ENCODE results near the gene IL17RC.

The IL17RC gene

DNA sequence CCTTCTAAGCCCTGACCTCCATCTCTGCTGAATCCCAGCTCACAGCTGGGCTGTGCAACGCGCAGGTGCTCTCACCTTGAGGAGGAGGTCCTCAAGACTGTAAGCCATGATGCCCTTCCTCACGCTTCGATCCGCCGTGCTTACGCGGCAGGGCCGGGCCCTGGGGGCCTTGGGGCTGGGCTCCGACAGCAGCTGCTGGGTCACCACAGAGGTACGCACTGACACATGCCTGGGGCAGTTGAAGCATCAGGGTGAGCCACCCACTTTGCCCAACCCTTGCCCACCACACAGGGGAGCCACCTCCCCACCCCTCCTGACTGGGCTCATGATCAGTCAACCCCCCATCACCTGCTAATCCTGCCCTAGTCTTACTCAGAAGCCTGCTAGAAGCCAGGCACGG is 39.9 kb upstream of the IL17RC start:
- no peak overlapping the region for H3K4me3 ChIP-seq (ENCODE audit: control insufficient read depth, low read depth, low read length)
- no peak for DNase-seq (ENCODE audit: low read depth)
- TF ChIP-seq, protein P1, sequence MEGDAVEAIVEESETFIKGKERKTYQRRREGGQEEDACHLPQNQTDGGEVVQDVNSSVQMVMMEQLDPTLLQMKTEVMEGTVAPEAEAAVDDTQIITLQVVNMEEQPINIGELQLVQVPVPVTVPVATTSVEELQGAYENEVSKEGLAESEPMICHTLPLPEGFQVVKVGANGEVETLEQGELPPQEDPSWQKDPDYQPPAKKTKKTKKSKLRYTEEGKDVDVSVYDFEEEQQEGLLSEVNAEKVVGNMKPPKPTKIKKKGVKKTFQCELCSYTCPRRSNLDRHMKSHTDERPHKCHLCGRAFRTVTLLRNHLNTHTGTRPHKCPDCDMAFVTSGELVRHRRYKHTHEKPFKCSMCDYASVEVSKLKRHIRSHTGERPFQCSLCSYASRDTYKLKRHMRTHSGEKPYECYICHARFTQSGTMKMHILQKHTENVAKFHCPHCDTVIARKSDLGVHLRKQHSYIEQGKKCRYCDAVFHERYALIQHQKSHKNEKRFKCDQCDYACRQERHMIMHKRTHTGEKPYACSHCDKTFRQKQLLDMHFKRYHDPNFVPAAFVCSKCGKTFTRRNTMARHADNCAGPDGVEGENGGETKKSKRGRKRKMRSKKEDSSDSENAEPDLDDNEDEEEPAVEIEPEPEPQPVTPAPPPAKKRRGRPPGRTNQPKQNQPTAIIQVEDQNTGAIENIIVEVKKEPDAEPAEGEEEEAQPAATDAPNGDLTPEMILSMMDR (conservative IDR thresholded peaks at IDR 0.05; ENCODE audit: control insufficient read depth, insufficient read depth, low read depth, low read length) = no peak

DNA sequence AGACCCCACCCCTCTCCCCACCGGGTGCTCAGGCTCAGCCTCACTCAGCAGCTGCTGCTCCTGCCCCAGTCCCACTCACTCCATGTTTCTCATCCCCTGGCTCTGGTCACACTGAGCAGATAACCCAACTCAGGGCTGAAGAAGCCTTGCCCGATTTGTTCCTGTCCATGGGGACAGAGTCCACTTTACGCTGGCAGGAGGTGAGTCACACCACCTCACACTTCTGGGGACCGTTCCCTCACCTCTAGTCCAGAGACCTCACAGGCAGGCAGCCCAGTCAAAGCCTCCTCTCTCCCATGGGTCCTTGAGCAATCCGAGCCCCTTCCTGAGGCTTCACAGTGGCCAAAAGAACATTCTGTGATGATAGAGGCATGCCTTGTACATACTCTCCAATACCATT is 38.2 kb upstream of the IL17RC start:
- peak; percentile 95 for DNase-seq (ENCODE audit: low read depth)
- TF ChIP-seq, protein P1 (conservative IDR thresholded peaks at IDR 0.05; ENCODE audit: control insufficient read depth, insufficient read depth, low read depth, low read length) = no peak
- no peak overlapping the region for H3K4me3 ChIP-seq (ENCODE audit: control insufficient read depth, low read depth, low read length)

DNA sequence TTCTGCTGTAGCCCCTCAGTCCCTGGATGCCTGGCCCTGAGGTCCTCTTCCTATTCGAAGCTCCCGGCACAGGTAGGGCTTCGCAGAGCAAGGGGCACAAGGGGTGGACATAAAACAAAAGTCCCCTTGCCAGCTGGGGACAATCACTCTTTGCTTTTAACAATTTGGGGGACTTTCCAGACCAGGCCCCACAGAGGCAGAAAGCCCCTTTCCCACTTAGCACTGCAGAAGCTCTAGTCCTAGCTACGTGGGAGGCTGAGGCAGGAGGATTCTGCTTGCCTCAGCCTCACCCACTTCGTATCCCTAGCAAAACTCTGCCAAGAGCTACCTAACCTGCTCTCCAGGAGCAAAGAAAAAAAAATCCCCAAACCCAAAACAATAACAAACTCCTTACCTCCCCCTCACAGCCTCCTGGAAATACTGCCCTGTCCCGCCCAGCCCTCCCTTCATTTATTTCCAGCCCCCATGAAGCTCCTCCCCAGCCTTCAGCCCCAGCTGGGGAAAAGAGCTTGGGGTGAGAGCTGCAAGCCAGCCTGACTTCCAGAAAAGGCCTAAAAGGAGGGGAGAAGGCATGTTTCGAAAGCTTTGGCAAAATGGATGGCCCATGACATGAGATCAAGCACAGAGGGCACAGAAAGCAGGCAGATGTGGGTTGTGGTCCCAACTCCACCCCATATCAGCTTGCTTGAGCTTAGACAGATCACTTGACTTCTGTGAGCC is 36.9 kb upstream of the IL17RC start, which contains the start of gene CIDEC:
Gene CIDEC, minus strand, starts transcription at position 424 of the 720 bp plus-strand sequence. CDS start 1,767 bp downstream, outside the sequence.
- peak; percentile 43 for DNase-seq (ENCODE audit: low read depth)
- TF ChIP-seq, protein P1 (conservative IDR thresholded peaks at IDR 0.05; ENCODE audit: control insufficient read depth, insufficient read depth, low read depth, low read length) = no peak
- no peak within 1 kb of the TSS for H3K4me3 ChIP-seq (ENCODE audit: control insufficient read depth, low read depth, low read length)

DNA sequence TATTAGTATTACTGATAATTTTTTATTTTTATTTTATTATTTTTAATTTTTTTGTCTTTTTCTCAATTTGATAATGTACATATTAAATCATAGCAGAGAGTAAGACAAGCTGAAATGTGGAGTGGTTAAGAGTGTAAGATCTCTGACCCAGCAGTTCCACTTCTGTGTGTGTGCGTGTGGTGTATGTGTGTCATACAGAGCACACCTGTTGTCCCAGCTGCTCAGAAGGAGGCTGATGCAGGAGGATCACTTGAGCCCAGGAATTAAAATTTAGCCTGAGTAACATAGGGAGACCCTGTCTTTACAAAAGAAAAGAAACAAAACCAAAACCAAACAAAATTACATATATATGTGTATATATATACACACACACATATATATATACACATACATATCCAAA is 35.5 kb upstream of the IL17RC start:
- H3K4me3 ChIP-seq (ENCODE audit: control insufficient read depth, low read depth, low read length) = no peak overlapping the region
- no peak for DNase-seq (ENCODE audit: low read depth)
- TF ChIP-seq, protein P1 (conservative IDR thresholded peaks at IDR 0.05; ENCODE audit: control insufficient read depth, insufficient read depth, low read depth, low read length) = no peak

DNA sequence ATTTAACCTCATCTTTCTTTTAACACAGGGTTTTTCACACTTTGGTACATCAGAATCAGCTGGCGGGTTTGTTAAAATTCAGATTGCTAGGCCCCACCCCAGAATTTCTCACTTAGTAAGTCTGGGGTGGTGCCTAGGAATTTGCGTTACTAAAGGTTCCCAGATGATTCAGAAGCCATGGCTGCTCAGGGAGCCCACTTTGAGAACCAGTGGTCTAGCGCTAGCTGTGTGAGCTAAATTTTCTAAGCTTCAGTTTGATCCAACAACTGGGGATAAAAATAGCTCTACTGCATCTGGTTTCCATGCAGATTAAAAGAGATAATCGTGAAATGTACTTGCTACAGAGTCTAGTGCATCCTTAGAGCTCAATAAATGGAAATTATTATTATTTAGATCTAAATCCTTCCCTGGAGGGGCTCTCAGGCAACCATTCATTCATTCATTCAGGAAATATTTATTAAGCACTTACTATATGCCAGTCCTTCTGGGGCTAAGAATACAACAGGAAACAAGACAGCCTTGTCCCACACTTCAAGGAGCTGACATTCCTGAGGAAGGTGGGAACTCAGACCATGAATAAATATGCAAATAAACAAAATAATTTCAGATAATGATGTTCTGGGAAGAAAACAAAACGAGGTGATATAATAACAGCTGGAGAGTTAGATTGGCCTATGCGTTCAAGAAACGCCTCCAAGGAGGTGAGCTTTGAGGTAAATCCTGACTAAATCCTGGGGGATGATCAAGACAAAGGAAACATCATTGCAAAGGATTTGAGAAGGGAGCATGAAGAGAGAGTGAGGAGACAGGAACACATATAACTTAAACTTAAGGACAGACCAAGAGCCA is 33.0 kb upstream of the IL17RC start:
- peak; percentile 91 for DNase-seq (ENCODE audit: low read depth)
- TF ChIP-seq, protein P1 (conservative IDR thresholded peaks at IDR 0.05; ENCODE audit: control insufficient read depth, insufficient read depth, low read depth, low read length) = no peak
- H3K4me3 ChIP-seq (ENCODE audit: control insufficient read depth, low read depth, low read length) = no peak overlapping the region

DNA sequence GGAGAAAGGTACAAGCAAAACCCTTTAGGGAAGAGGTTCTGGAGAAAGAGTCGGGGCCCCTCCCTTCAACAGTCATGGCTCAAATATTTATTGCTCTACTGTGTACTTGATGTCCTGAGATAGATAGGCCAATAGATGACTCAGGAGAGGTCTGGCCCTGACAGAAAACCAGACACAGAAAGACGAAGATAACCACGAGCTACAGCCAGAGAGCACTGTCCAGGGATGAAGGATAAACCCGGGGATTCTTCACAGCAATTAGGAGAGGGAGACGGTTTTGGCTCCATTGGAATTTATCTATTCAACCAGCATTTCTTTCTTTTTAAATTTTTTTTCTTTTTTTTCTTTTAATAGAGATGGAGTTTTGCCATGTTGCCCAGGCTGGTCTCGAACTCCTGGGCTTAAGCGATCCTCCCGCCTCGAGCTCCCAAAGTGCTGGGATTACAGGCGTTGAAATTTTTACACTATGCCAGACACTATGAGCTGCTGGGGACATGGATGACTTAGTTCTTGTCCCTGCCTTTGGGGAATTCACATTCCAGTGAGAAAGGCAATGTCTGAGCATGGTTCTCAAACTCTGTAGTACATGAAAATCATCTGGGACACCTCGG is 32.2 kb upstream of the IL17RC start:
- peak; percentile 96 for DNase-seq (ENCODE audit: low read depth)

More for the DNA sequence above, 32.2 kb upstream of the IL17RC start:
- TF ChIP-seq, protein P1 (conservative IDR thresholded peaks at IDR 0.05; ENCODE audit: control insufficient read depth, insufficient read depth, low read depth, low read length) = no peak
- no peak overlapping the region for H3K4me3 ChIP-seq (ENCODE audit: control insufficient read depth, low read depth, low read length)

Measured in fibroblast of mammary gland (primary cell).